ENCODE results near the gene FAM114A1.

DNA sequence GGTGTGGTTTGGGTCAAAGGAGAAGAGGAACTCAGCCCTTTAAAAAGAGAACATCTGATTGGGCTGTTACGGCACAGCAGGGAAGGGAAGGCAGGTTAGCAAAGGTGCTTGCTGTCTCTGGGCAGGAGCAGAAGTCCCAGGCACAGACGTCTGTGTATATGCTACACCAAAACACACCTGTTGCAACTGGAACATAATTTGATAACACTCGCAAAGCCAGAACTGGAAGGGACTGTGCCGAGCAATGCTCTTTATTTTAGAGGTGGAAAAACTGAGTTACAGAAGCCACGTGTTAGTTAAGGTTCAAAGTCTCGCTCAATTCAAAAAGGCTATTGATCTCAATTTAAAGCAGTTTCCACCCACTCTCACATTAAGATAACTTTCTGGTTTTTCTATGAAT lies 2.2 kb upstream of the FAM114A1 start:
- TF ChIP-seq, protein P1, sequence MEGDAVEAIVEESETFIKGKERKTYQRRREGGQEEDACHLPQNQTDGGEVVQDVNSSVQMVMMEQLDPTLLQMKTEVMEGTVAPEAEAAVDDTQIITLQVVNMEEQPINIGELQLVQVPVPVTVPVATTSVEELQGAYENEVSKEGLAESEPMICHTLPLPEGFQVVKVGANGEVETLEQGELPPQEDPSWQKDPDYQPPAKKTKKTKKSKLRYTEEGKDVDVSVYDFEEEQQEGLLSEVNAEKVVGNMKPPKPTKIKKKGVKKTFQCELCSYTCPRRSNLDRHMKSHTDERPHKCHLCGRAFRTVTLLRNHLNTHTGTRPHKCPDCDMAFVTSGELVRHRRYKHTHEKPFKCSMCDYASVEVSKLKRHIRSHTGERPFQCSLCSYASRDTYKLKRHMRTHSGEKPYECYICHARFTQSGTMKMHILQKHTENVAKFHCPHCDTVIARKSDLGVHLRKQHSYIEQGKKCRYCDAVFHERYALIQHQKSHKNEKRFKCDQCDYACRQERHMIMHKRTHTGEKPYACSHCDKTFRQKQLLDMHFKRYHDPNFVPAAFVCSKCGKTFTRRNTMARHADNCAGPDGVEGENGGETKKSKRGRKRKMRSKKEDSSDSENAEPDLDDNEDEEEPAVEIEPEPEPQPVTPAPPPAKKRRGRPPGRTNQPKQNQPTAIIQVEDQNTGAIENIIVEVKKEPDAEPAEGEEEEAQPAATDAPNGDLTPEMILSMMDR (IDR thresholded peaks at IDR 0.05) = no peak
- TF ChIP-seq POLR2AphosphoS5 (IDR thresholded peaks at IDR 0.05; ENCODE audit: low read depth, low read length) (no peak), TCF7L2 (IDR thresholded peaks at IDR 0.05; ENCODE audit: low read depth, low read length) (no peak), SIN3A (IDR thresholded peaks at IDR 0.05; ENCODE audit: borderline replicate concordance, insufficient read depth, low read depth, low read length) (no peak)
- TF ChIP-seq, protein P2, sequence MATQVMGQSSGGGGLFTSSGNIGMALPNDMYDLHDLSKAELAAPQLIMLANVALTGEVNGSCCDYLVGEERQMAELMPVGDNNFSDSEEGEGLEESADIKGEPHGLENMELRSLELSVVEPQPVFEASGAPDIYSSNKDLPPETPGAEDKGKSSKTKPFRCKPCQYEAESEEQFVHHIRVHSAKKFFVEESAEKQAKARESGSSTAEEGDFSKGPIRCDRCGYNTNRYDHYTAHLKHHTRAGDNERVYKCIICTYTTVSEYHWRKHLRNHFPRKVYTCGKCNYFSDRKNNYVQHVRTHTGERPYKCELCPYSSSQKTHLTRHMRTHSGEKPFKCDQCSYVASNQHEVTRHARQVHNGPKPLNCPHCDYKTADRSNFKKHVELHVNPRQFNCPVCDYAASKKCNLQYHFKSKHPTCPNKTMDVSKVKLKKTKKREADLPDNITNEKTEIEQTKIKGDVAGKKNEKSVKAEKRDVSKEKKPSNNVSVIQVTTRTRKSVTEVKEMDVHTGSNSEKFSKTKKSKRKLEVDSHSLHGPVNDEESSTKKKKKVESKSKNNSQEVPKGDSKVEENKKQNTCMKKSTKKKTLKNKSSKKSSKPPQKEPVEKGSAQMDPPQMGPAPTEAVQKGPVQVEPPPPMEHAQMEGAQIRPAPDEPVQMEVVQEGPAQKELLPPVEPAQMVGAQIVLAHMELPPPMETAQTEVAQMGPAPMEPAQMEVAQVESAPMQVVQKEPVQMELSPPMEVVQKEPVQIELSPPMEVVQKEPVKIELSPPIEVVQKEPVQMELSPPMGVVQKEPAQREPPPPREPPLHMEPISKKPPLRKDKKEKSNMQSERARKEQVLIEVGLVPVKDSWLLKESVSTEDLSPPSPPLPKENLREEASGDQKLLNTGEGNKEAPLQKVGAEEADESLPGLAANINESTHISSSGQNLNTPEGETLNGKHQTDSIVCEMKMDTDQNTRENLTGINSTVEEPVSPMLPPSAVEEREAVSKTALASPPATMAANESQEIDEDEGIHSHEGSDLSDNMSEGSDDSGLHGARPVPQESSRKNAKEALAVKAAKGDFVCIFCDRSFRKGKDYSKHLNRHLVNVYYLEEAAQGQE (IDR thresholded peaks at IDR 0.05; ENCODE audit: insufficient read depth in 1 of 2, low read depth in 2 of 2, low read length in 1 of 2) = no peak
